SJSA1 (cell line): ENCODE results near the gene DMD. TPM values are rescaled to one million over a fixed set of nuclear protein-coding genes. Genes with fewer than 3 reads are reported as not detected.
"Not testable (repeated sequence)": the region's sequence is repeated elsewhere in the genome, so short reads cannot be mapped to it uniquely, and the experiment has no call there.

Experiments
- DNase-seq, 2 experiments: peaks; one replicate each; pipeline ENCODE4 v3.0.0-alpha.2; 2015 to 2020; ENCODE audit warnings: low spot score in 2 of 2, low read depth in 1 of 2
- H3K27ac ChIP-seq: fragments of 250-450 bp; sonication (Bioruptor Pico); 2 replicates; pipeline ENCODE4 v1.5.1; 2020; ENCODE audit warnings: mild to moderate bottlenecking, moderate library complexity
- H3K27me3 ChIP-seq: fragments of 250-450 bp; sonication (Bioruptor Pico); replicated peaks from 2 replicates; pipeline ENCODE4 v1.5.1; 2020; ENCODE audit warnings: mild to moderate bottlenecking, moderate library complexity
- H3K36me3 ChIP-seq: fragments of 250-450 bp; sonication (Bioruptor Pico); 2 replicates; pipeline ENCODE4 v1.5.1; 2020; ENCODE audit warnings: mild to moderate bottlenecking
- H3K4me1 ChIP-seq: fragments of 250-450 bp; sonication (Bioruptor Pico); replicated peaks from 2 replicates; pipeline ENCODE4 v1.6.1; 2021; ENCODE audit warnings: mild to moderate bottlenecking
- H3K4me3 ChIP-seq: fragments of 250-450 bp; sonication (Bioruptor Pico); 2 replicates; pipeline ENCODE4 v1.5.1; 2020; ENCODE audit warnings: mild to moderate bottlenecking
- H3K9me3 ChIP-seq: fragments of 250-450 bp; sonication (Bioruptor Pico); replicated peaks from 2 replicates; pipeline ENCODE4 v1.5.1; 2020; ENCODE audit warnings: mild to moderate bottlenecking
- total RNA-seq: library from RNA; depleted of rRNA; stranded (reverse); fragments of >200 nt; shearing (Covaris generic); gene quantifications from 2 replicates; pipeline ENCODE4 v1.2.3, GENCODE V29; 2014

DMD gene
- total RNA-seq, 1 experiment from 2014 or later: 6.8 TPM

DNA sequence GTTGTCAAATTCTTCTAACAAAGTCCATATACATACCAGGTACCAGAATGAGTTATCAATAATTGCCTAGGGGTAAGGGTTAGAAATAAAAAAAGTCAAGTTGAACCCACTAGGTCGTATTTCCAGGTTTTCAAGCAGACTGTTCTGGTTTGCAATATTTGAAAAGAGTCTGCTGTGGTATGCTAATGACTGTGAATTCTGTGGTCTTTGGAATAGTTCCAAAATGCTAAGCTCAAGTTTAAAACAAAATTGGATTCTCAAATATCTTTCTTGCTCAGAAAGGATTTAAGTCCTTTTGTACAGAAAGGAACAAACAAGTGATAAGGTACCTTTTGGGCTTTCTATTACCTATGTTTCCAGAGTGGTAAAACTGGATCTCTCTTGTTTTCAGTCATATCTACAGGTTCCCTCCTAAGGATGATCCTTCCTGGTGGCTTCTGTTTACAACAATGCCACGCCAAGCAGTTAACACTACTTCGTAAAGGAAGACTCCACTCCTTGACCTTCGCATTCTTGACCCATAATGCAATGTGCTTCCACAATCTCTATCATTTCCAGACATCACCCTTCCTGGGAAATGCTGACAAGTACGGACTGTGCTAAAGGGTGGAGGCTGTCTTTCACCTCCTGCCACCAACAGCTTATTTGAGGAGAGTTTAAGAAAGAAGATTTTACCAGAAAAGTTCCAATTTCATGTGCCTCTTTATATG lies 1607.8 kb downstream of the DMD start:
- Histone ChIP-seq H3K4me1 (no peaks in the 10 kb centered on the region), H3K9me3 (no peaks in the 10 kb centered on the region), H3K27ac (no peak overlapping the region), H3K4me3 (no peak overlapping the region), H3K36me3 (no peaks in the 10 kb centered on the region), H3K27me3 (no peaks in the 10 kb centered on the region)
- DNase-seq: no peak

DNA sequence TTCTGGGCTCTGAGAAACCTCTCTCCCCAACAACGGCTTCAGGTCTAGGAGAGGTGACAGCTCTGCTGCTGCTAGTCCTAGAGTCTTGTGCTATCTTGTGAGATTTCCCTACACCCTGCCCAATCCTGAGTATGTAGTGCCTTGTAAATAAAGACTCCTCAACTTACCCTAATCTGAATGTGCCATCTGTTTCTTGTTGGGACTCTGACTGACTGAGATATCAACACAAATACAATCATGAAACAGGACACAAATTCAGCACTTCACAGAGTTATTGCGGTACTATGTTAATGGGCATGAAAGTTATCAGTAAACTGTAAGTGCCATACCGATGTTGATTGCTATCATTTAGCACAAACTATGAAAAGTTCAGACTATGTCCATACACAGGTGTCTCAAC lies 1610.5 kb downstream of the DMD start:
- H3K27me3 ChIP-seq: no peaks in the 10 kb centered on the region
- DNase-seq: no peak
- H3K9me3 ChIP-seq: no peaks in the 10 kb centered on the region
- no peaks in the 10 kb centered on the region for H3K4me1 ChIP-seq
- no peak overlapping the region for H3K27ac ChIP-seq
- no peak overlapping the region for H3K4me3 ChIP-seq
- H3K36me3 ChIP-seq: no peaks in the 10 kb centered on the region

DNA sequence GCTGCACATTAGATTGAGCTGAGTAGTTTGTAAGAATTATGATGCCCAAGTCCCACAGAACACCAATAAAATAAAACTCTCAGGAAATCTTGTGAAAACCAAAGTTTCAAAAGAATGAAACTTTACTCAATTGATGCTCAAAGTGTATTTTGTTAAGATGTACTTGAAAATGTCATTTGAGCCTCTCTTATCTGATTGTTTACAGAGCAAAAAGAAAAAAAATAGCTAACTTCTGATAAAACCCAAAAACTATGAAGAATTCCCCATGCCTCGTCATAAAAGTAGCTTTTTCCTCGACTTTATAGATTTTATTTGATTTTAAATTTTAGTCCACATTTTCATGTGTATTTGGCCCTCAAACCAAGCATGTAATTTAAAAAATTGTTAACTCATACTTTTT lies 1618.0 kb downstream of the DMD start:
- H3K9me3 ChIP-seq: no peaks in the 10 kb centered on the region
- no peaks in the 10 kb centered on the region for H3K27me3 ChIP-seq
- peaks cover 4% of the 10 kb centered on the region; the same call in 1 of the 2 replicates for H3K4me1 ChIP-seq
- DNase-seq: no peak
- H3K27ac ChIP-seq: no peak overlapping the region
- no peaks in the 10 kb centered on the region for H3K36me3 ChIP-seq
- H3K4me3 ChIP-seq: no peak overlapping the region

DNA sequence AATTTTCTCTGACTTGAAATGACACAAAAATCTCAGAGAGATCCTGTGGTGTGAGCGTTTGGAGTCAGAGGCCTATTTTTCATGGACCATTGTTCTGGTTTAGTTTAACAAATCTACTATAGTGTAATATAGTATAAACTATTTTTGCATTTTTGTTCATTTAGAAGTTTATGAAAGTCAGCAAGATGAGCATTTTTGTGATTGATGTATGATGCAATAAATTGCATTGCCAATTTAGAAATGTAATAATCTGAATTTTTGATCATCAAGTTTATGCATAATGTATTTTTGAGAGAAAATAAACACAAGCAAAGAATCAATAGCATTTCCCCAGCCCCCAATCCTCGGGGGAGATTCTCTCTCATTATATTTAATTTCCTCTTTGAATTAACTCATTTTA lies 1620.0 kb downstream of the DMD start:
- Histone ChIP-seq H3K4me1 (peaks cover 4% of the 10 kb centered on the region; the same call in 1 of the 2 replicates), H3K36me3 (no peaks in the 10 kb centered on the region), H3K4me3 (no peak overlapping the region), H3K27ac (no peak overlapping the region), H3K27me3 (no peaks in the 10 kb centered on the region), H3K9me3 (no peaks in the 10 kb centered on the region)
- DNase-seq: no peak

DNA sequence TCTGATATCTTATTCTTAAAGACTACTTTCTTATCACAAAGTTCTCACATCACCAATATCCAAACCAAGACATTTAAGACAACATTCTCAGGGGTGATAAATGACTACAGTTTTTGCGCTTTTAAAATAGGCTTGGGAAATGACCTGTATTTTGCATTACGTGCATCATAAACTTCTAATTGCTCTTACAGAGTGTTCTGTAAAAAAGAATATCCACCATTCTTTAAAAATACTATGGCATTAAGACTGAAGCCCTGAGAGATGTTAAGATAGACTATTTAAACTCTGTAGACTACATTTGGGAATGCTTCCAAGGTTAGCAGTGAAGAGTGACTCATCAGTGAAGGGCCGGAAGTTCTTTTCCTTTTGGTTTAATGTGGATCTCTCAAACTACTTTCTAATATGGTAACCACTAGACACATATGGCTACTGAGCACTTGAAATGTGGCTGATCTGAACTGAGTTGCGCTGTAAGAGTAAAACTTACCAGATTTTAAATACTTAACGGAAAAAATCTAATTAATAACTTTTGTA lies 1620.7 kb downstream of the DMD start:
- H3K27ac ChIP-seq: no peak overlapping the region
- H3K4me3 ChIP-seq: no peak overlapping the region
- DNase-seq: peak in 1 of 2 experiments; percentile 19
- H3K4me1 ChIP-seq: peaks cover 4% of the 10 kb centered on the region; the same call in 1 of the 2 replicates
- H3K9me3 ChIP-seq: no peaks in the 10 kb centered on the region
- H3K36me3 ChIP-seq: no peaks in the 10 kb centered on the region
- no peaks in the 10 kb centered on the region for H3K27me3 ChIP-seq

DNA sequence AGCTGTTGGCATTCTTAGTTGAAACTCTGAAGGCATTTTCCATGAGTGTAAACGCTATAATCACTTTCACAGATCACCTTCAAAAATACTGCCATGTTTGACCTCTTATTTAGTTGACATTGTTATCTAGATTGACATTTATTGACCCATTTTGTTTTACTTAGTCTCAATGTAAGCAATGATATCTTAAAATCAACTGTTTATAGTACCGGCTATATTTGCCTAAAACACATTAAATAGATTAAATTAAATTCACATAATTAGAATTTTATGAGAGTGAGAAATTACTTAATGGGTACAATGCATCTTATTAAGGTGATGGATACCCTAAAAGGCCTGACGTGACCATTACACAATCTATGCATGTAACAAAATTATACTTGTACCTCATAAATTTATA lies 1621.8 kb downstream of the DMD start:
- H3K27ac ChIP-seq: no peak overlapping the region
- peaks cover 4% of the 10 kb centered on the region; the same call in 1 of the 2 replicates for H3K4me1 ChIP-seq
- no peak overlapping the region for H3K4me3 ChIP-seq
- DNase-seq: no peak
- H3K27me3 ChIP-seq: no peaks in the 10 kb centered on the region
- H3K36me3 ChIP-seq: no peaks in the 10 kb centered on the region
- no peaks in the 10 kb centered on the region for H3K9me3 ChIP-seq

DNA sequence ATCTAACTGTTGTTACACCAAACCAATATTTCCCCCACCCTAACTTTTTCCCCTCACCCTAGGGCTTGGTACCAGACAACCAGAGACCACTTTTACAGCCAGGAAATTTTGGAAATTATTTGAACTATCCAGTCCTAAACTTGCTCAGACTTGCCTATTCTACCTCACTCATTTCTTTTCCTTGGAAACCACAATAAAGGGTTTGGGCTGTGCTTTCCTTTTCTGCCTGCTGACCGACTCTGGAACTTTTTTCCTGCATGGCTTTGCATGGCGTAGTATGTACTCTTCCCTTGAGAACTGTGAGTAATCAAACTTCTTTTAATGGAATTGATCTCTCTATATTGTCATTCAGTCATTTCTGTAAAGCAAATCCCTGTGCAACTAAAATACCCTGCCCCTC lies 1623.0 kb downstream of the DMD start:
- no peak overlapping the region for H3K4me3 ChIP-seq
- H3K9me3 ChIP-seq: no peaks in the 10 kb centered on the region
- no peaks in the 10 kb centered on the region for H3K27me3 ChIP-seq
- no peak for DNase-seq
- H3K4me1 ChIP-seq: peaks cover 4% of the 10 kb centered on the region; the same call in 1 of the 2 replicates
- no peak overlapping the region for H3K27ac ChIP-seq
- no peaks in the 10 kb centered on the region for H3K36me3 ChIP-seq

DNA sequence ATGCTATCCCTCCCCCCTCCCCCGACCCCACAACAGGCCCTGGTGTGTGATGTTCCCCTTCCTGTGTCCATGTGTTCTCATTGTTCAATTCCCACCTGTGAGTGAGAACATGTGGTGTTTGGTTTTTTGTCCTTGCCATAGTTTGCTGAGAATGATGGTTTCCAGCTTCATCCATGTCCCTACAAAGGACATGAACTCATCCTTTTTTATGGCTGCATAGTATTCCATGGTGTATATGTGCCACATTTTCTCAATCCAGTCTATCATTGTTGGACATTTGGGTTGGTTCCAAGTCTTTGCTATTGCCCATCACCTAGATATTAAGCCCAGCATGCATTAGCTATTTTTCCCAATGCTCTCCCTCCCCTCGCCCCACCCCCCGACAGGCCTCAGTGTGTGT lies 1627.5 kb downstream of the DMD start:
- not testable (repeated sequence) for H3K9me3 ChIP-seq

DNA sequence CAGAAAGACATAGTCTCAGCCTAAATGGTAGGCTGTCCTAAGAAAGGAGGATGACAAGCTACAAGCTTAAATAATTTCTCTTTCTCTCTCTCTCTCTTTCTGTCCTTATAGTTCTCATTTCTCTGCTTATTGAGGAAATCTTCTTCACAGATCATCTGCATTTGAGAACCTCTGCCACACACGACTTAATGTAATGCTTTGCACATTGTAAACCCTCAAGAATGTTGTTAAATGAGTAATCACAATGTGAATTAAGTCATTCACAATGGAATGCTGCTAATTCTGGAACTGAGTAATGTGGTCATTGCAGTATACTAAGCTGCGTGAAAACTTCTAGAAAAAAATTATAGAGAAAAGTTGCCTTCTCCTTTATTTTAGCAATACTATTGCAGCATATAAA lies 1630.6 kb downstream of the DMD start:
- H3K4me3 ChIP-seq: no peak overlapping the region
- no peaks in the 10 kb centered on the region for H3K27me3 ChIP-seq
- peak overlapping the region; percentile 77 for H3K27ac ChIP-seq
- H3K9me3 ChIP-seq: no peaks in the 10 kb centered on the region
- H3K36me3 ChIP-seq: no peaks in the 10 kb centered on the region
- DNase-seq: peak in 1 of 2 experiments; percentile 54
- H3K4me1 ChIP-seq: peaks cover 15% of the 10 kb centered on the region

More for the DNA sequence above, 1627.5 kb downstream of the DMD start:
- not testable (repeated sequence) for H3K4me3 ChIP-seq, H3K36me3 ChIP-seq, H3K27me3 ChIP-seq, DNase-seq, H3K27ac ChIP-seq
- H3K4me1 ChIP-seq: peaks cover 15% of the 10 kb centered on the region

DNA sequence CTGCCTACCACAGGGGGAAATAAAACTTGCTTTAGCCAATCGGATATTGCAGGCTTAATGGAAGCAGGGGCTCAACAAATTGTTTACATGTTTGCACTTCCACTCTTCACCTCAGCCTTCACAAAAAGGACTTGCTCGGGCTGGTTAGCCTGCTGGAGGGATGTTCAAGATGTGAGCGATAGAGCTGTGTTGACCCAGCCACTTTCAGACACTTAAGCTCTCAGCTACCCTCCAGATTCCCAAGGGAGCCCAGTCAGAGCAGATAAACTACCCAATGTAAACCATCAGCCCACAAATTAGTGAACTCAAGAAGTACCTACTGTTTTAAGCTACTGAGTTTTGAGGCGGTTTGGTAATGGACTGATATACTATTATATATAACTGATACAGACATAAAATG lies 1631.1 kb downstream of the DMD start:
- DNase-seq: peak in 1 of 2 experiments; percentile 42
- Histone ChIP-seq H3K36me3 (no peaks in the 10 kb centered on the region), H3K27me3 (no peaks in the 10 kb centered on the region), H3K4me3 (no peak overlapping the region), H3K9me3 (no peaks in the 10 kb centered on the region), H3K4me1 (peaks cover 15% of the 10 kb centered on the region), H3K27ac (peak overlapping the region; percentile 77)

DNA sequence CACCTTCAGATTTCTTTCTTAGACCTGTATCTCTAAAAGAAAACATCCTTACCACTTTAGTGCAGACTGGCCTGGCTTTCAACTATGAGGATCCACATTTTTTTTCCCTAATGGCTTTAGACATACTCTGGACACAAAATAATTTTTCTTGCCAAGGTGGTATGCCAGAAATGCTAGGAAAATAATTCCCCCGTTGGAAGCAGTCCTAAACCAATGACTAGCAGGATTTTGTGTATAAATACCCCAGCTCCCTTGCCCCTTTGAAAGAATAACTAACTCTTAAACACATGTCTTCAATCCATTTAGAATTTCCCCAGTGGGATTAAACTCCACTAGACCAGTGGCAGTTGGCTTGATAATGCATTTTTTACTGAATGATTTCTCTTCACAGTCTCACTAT lies 1639.0 kb downstream of the DMD start:
- H3K4me1 ChIP-seq: no peaks in the 10 kb centered on the region
- H3K9me3 ChIP-seq: no peaks in the 10 kb centered on the region
- H3K36me3 ChIP-seq: no peaks in the 10 kb centered on the region
- no peaks in the 10 kb centered on the region for H3K27me3 ChIP-seq
- DNase-seq: no peak
- no peak overlapping the region for H3K27ac ChIP-seq
- no peak overlapping the region for H3K4me3 ChIP-seq

DNA sequence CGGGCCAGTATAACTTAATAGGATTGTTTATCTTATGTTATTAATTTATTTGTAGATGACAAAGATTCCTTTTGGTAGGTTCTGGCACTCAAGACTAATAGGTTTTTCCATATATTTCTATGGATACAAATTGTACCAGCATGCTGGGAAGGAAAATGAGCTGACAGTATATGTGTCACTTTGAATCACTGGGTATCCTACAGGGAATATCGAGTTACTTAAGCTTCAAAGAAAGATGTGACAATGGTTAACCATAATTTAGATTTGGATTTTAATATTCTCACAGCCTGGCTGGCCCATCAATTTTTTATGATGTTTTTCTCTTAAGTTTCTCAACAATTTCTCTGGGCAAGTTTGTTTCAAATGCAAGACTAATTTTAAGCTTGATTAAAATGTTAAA lies 1640.7 kb downstream of the DMD start:
- no peak overlapping the region for H3K4me3 ChIP-seq
- H3K9me3 ChIP-seq: no peaks in the 10 kb centered on the region
- no peaks in the 10 kb centered on the region for H3K27me3 ChIP-seq
- no peak for DNase-seq
- no peaks in the 10 kb centered on the region for H3K36me3 ChIP-seq
- no peak overlapping the region for H3K27ac ChIP-seq
- no peaks in the 10 kb centered on the region for H3K4me1 ChIP-seq

DNA sequence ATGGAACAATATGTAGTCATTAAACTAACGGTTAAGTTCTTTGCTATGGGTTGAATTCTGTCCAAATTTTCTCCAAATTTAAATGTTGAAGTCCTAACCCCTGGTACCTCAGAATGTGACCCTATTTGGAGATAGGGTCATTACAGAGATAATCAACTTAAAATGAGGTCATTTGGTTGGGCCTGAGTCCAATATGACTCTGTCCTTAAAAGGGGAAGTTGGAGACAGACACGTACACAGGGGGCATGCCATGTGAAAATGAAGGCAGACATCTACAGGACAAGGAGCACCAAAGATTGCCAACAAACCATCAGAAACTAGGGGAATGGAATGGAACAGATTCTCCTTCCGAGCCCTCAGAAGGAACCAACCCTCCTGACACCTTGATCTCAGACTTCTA lies 1647.6 kb downstream of the DMD start:
- H3K4me3 ChIP-seq: no peak overlapping the region
- no peaks in the 10 kb centered on the region for H3K27me3 ChIP-seq
- H3K4me1 ChIP-seq: no peaks in the 10 kb centered on the region
- H3K36me3 ChIP-seq: no peaks in the 10 kb centered on the region
- H3K27ac ChIP-seq: no peak overlapping the region
- DNase-seq: no peak
- H3K9me3 ChIP-seq: no peaks in the 10 kb centered on the region

DNA sequence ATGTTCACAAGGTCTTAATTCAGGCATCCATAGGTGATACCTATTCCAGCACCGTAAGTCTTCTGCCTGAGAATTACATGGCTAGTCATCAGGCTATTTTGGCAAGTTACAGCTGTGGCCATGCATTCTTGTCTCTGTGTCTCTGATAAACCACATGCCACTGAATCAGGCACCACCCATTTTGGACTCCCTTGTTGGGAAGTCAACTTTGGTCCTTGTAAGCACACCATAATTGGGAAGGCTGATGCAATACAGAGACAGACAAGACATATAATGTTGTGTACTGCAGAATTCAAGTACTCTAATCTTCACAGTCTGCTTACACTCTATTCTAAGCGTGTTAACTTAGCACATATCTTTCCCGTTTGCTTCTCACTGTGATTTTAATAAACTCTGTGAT lies 1655.8 kb downstream of the DMD start:
- DNase-seq: no peak
- no peaks in the 10 kb centered on the region for H3K4me1 ChIP-seq
- H3K36me3 ChIP-seq: no peaks in the 10 kb centered on the region
- H3K9me3 ChIP-seq: no peaks in the 10 kb centered on the region
- H3K27ac ChIP-seq: no peak overlapping the region
- no peaks in the 10 kb centered on the region for H3K27me3 ChIP-seq
- H3K4me3 ChIP-seq: no peak overlapping the region

DNA sequence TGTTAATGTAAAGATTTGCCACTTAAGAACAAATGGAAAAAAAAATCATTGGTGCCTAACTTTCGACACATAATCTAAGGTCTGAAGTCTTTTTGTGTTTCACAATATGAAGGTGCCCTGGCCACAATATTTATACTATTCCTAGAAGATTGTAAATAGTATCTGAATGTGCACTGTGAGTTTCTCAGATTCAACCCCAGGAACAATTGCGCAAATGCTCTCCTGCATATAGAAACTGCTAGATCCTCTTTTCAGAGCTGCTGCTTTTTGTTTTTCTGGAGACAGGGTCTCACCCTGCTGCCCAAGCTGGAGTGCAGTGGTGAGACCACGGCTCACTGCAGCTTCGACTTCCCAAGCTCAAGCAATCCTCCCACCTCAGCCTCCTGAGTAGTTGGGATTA lies 1659.4 kb downstream of the DMD start:
- peaks cover 4% of the 10 kb centered on the region; the same call in 1 of the 2 replicates for H3K4me1 ChIP-seq
- H3K9me3 ChIP-seq: no peaks in the 10 kb centered on the region
- no peak overlapping the region for H3K4me3 ChIP-seq
- no peak overlapping the region for H3K27ac ChIP-seq
- no peaks in the 10 kb centered on the region for H3K27me3 ChIP-seq
- DNase-seq: no peak
- H3K36me3 ChIP-seq: no peaks in the 10 kb centered on the region
